ENCODE results near the gene RBM4B.
A peak's percentile ranks its signal among the peaks of the same experiment; 100 is the strongest.

Gene RBM4B

DNA sequence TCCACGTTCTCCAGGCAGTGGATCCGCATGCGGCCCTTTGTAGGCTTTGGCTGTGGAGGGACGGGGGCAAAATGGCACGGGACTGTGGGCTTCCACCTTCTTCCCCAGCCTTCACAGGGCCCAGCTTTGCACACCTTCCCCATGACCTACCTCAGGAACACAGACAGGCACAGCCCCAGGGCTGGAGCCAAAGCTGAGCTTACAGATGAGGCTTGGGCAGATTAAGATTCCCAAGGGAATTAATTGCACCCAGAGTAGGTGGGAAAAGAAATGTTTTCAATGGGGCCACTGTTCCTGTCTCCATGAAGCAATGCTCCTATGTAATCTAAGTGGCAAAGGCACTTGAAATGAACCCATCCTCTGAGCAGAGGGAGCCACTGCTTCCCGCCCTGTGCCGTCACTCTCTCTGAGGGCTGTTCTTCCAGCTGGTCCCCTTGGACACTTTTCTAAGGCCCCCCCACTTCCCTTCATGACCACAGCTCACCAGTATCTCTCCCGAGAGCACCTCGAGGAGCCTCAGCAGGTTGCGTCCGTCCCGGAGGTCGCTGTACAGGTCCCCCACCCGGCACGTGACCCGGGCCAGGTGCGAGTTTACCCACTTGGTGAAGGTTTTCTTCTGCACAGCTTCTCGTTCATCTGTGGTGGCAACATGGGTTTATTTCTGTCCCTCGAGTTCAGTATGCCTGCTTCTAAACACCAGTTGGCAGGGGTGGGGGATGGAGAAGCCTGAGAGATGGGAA lies 37.8 kb upstream of the RBM4B start:
- peak; percentile 66 for DNase-seq (ENCODE audit: low read depth)
- TF ChIP-seq, protein P1, sequence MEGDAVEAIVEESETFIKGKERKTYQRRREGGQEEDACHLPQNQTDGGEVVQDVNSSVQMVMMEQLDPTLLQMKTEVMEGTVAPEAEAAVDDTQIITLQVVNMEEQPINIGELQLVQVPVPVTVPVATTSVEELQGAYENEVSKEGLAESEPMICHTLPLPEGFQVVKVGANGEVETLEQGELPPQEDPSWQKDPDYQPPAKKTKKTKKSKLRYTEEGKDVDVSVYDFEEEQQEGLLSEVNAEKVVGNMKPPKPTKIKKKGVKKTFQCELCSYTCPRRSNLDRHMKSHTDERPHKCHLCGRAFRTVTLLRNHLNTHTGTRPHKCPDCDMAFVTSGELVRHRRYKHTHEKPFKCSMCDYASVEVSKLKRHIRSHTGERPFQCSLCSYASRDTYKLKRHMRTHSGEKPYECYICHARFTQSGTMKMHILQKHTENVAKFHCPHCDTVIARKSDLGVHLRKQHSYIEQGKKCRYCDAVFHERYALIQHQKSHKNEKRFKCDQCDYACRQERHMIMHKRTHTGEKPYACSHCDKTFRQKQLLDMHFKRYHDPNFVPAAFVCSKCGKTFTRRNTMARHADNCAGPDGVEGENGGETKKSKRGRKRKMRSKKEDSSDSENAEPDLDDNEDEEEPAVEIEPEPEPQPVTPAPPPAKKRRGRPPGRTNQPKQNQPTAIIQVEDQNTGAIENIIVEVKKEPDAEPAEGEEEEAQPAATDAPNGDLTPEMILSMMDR (conservative IDR thresholded peaks at IDR 0.05; ENCODE audit: low read depth, low read length) = no peak
- H3K4me3 ChIP-seq (ENCODE audit: low read length) = no peak overlapping the region

DNA sequence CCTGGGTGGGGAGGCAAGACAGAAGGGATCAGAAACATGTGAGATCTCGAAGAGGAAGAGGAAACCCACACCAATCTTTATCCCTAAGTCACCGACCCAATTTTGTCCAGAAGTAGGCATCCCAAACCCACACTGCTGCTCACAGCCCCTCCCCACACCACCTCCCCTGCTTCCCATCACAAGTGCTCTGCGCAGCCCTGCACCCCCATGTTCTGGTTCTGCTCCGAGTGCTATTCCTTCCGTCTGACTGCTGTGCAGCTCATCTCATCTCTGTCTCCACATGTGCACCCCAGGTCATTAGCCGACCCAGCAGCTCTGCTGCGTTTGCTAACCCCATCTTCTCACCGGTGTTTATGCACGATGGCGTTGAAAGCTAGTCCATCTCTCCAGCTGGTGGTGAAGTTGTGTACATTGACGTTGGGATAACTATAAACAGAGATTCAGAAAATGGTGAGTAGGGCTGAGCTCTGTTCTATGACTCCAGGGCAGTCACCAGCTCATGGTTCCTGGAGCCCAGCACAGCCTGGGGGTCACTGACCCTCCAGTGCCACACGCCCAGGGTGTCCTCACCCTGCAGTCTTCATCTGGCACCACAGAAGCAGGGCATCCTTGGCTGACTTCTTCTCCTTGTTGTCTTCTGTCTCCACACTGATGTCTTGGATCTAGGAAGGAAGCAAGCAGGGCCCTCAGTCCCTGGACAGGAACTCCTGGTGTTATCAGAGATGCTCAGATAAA lies 36.2 kb upstream of the RBM4B start:
- DNase-seq (ENCODE audit: low read depth) = no peak
- TF ChIP-seq, protein P1 (conservative IDR thresholded peaks at IDR 0.05; ENCODE audit: low read depth, low read length) = no peak
- no peak overlapping the region for H3K4me3 ChIP-seq (ENCODE audit: low read length)

DNA sequence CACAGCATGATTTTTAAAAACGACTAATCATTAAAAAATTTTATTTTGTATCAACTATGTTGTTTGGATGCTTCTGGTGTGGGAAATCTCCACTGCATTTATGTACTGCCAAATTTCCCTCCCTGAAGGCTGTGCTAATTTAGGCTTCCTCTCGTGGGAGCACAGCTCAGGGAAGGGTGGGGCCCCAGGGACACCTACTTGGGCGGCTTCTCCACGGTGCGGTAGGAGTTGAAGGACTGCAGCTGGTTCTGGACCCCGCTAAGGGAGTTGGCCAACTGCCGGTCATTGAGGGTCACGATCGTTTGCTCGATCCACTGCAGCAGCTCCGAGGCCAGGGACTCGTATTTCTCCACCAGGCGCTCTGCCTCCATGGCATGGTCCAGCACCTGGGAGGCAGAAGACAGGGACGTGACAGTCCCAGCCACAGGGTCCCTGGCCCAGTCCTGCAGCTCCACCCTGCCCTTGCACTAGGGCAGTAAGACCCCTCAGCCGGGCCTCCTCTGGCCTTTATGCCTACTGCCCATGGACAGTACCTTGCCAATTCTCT lies 32.8 kb upstream of the RBM4B start:
- H3K4me3 ChIP-seq (ENCODE audit: low read length) = no peak overlapping the region
- TF ChIP-seq, protein P1 (conservative IDR thresholded peaks at IDR 0.05; ENCODE audit: low read depth, low read length) = no peak
- no peak for DNase-seq (ENCODE audit: low read depth)

DNA sequence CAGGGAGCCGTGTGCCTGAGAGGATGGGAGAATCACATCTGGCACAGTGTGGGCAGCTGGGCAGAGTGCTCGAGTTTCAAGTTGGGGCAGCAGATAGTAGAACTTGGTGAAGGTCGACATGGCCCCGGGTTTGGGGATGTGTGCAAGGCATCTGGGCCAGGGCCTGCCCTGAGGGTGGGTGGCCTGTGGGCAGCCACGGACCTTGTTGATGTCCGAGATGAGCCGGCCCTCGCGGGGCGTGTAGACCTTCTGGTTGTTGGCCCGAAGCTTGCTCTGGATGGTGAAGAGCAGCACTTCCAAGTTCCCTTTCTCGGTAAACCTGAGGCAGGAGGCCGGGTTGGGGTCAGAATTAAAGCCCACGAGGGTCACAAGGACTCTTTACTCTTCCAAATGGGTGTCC lies 31.0 kb upstream of the RBM4B start:
- H3K4me3 ChIP-seq (ENCODE audit: low read length) = no peak overlapping the region
- TF ChIP-seq, protein P1 (conservative IDR thresholded peaks at IDR 0.05; ENCODE audit: low read depth, low read length) = no peak
- no peak for DNase-seq (ENCODE audit: low read depth)

DNA sequence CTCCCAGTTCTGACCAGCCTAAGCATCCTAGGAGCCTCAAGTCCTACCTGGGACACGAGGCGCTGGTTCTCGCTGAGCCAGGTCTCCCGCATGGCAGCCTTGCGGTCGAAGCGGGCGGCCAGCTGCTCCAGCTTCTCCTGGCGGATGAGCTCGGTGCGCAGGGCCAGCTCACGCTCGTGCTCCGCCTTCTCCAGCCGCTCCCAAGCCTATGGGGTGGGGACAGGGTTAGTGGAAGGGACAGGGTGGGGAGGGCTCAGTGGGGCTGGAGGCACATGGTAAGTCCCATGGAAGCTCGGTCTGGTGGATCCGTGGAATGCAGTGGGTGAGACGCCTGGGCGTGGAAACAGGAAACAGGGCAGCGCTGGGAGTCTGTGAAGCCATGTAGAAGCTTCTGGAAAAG lies 30.4 kb upstream of the RBM4B start:
- no peak for DNase-seq (ENCODE audit: low read depth)
- TF ChIP-seq, protein P1 (conservative IDR thresholded peaks at IDR 0.05; ENCODE audit: low read depth, low read length) = no peak
- no peak overlapping the region for H3K4me3 ChIP-seq (ENCODE audit: low read length)

DNA sequence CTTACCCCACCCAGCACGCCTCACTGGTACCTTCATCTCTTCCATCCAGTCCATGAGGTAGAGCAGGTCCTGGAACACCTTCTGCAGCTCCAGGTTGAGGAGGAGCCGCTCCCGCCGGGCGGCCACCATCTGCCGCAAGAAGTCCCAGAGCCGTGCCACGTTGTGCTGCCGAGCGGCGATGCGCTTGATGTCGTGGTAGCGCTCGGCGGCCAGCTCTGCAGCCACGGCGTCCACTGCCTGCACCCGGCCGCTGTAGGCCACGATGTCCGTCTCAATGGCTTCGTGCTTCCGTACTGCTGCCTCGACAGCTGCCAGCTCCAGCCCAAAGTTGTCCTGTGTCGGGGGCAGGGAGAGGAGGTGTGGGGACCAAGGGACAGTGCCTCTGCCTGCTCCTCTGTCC lies 29.8 kb upstream of the RBM4B start:
- DNase-seq (ENCODE audit: low read depth) = no peak
- TF ChIP-seq, protein P1 (conservative IDR thresholded peaks at IDR 0.05; ENCODE audit: low read depth, low read length) = no peak
- H3K4me3 ChIP-seq (ENCODE audit: low read length) = no peak overlapping the region

All from retinal pigment epithelial cell (primary cell).